Lung (tissue), 12 donors: ENCODE measurements around the gene YBX1. TPM values are rescaled to one million over a fixed set of nuclear protein-coding genes. Genes with fewer than 3 reads are reported as not detected.

Source experiments
- ATAC-seq: fragments of 200-7000 bp; cut with Tn5 transposase; one replicate; pipeline ENCODE4 v1.9.1; 2020; ENCODE audit warnings: moderate number of reproducible peaks; ENCODE audit not compliant: insufficient read depth, low FRiP score
- DNase-seq, 3 donors: peaks; one replicate each; pipeline ENCODE4 v3.0.0-alpha.2; 2013 to 2017
- H3K27ac ChIP-seq, 2 donors: one replicate each; pipeline ENCODE4 v1.5.1; 2013; ENCODE audit warnings: mild to moderate bottlenecking in 2 of 2, moderate library complexity in 2 of 2, control low read depth in 1 of 2, inconsistent platforms in 1 of 2, low read depth in 1 of 2, low read length in 1 of 2
- H3K27me3 ChIP-seq, 3 donors: one replicate each; pipeline ENCODE4 v1.5.1; 2013; ENCODE audit warnings: low read length in 2 of 3; ENCODE audit not compliant: control insufficient read depth in 3 of 3, insufficient read depth in 3 of 3
- H3K36me3 ChIP-seq, 4 donors: one replicate each; pipeline ENCODE4 v1.5.1; 2013; ENCODE audit warnings: low read length in 4 of 4, mild to moderate bottlenecking in 1 of 4, moderate library complexity in 1 of 4; ENCODE audit not compliant: control insufficient read depth in 4 of 4, insufficient read depth in 4 of 4
- H3K4me1 ChIP-seq, 5 donors: one replicate each; pipeline ENCODE4 v1.5.1; 2013; ENCODE audit warnings: low read length in 5 of 5, mild to moderate bottlenecking in 2 of 5, moderate library complexity in 1 of 5; ENCODE audit not compliant: control insufficient read depth in 5 of 5, insufficient read depth in 5 of 5
- H3K4me3 ChIP-seq: one replicate; pipeline ENCODE4 v1.5.1; 2013; ENCODE audit warnings: mild to moderate bottlenecking, control low read depth, moderate library complexity
- H3K9ac ChIP-seq, 2 donors: one replicate each; pipeline ENCODE4 v1.5.1; 2013; ENCODE audit warnings: low read length in 2 of 2, control low read depth in 1 of 2; ENCODE audit not compliant: insufficient read depth in 1 of 2
- H3K9me3 ChIP-seq, 4 donors: one replicate each; pipeline ENCODE4 v1.5.1; 2013; ENCODE audit warnings: low read length in 3 of 4, mild to moderate bottlenecking in 1 of 4, moderate library complexity in 1 of 4; ENCODE audit not compliant: control insufficient read depth in 4 of 4, insufficient read depth in 3 of 4
- WGBS, 2 donors: extraction: QIAGEN DNeasy Blood & Tissue Kit; methylation state at CpG; one replicate each; pipeline ENCODE4 v1.1.7; 2013; 5-methylcytosine and 5-hydroxymethylcytosine counted together
- polyA plus RNA-seq, 2 donors: library from polyadenylated mRNA; stranded (reverse); fragments of 200-250 nt; gene quantifications; one replicate each; pipeline ENCODE4 v1.2.1, GENCODE V29; 2013
- total RNA-seq, 2 donors: library from RNA; depleted of rRNA in 1 of 2; stranded (reverse); fragments of >200 nt in 1 of 2; gene quantifications; one replicate each; pipeline ENCODE4 v1.2.1, GENCODE V29; 2014 to 2021
- TF ChIP-seq, protein P1 (sequence below): IDR thresholded peaks from 2 replicates; pipeline ENCODE4 v1.5.1; 2012; ENCODE audit warnings: mild to moderate bottlenecking; ENCODE audit errors: control extremely low read depth, extremely low read depth
- donor health status: control.
- donor health status: control.
- donor health status: Bipolar disorder and iron deficiency.
- donor health status: healthy.
- donor health status: DM: yes; HTN: yes; CAD: no.

Gene YBX1
- total and polyA plus RNA-seq, 4 donors = 298 to 617 (median 588) TPM

DNA sequence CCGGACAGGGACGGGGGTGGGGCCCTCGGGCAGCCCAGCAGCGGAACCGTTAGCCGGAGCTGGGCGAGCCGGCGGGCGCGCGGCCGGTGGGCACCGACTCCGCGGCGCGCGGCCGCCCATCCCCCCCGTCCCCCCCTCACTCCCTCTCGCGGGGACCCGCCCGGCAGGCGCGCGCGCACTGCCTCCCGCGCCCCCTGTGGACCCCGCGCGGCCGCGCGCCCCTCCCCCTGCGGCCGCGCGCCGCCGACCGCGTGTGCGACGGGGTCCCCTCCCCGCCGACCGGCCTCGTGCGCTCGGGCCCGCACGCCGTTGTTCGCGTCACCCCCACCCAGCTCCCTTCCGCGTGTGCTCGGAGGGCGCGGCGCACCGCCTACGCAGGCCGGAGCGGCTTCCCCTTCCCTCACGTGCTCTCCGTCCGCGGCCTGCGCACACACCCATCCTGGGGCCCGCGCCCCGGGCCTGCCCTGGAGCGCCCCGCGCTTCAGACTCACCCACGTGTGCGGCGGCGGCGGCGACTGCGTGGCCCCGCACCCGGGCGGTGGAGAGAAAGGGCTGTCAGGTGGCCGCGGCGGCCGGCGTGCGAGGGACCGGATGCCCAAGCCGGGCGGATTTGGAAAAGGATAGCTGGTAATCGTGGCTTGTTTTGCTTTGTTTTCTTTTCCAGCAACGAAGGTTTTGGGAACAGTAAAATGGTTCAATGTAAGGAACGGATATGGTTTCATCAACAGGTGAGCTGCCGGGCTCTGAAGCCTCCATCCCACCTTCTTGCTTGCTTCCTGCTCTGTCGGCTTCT, 717 bp downstream of the YBX1 start:
- Histone ChIP-seq H3K4me1 (peaks cover 4 to 47% (median 25%) of the 10 kb centered on the region in 5 donors), H3K9me3 (no peaks in the 10 kb centered on the region), H3K4me3 (peak overlapping the region; percentile 57), H3K36me3 (peaks cover 0 to 13% (median 8%) of the 10 kb centered on the region in 4 donors), H3K27ac (peak overlapping the region; percentile 84 to 95), H3K9ac (peak overlapping the region; percentile 16 to 62), H3K27me3 (no peaks in the 10 kb centered on the region)
- DNase-seq (peak; percentile 60 to 76 (median 64)), ATAC-seq (peak; percentile 62)
- 1% methylated on average over 51 to 102 of the region's 103 CpGs for WGBS, 2 donors
- TF ChIP-seq, protein P1, sequence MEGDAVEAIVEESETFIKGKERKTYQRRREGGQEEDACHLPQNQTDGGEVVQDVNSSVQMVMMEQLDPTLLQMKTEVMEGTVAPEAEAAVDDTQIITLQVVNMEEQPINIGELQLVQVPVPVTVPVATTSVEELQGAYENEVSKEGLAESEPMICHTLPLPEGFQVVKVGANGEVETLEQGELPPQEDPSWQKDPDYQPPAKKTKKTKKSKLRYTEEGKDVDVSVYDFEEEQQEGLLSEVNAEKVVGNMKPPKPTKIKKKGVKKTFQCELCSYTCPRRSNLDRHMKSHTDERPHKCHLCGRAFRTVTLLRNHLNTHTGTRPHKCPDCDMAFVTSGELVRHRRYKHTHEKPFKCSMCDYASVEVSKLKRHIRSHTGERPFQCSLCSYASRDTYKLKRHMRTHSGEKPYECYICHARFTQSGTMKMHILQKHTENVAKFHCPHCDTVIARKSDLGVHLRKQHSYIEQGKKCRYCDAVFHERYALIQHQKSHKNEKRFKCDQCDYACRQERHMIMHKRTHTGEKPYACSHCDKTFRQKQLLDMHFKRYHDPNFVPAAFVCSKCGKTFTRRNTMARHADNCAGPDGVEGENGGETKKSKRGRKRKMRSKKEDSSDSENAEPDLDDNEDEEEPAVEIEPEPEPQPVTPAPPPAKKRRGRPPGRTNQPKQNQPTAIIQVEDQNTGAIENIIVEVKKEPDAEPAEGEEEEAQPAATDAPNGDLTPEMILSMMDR = no peak

DNA sequence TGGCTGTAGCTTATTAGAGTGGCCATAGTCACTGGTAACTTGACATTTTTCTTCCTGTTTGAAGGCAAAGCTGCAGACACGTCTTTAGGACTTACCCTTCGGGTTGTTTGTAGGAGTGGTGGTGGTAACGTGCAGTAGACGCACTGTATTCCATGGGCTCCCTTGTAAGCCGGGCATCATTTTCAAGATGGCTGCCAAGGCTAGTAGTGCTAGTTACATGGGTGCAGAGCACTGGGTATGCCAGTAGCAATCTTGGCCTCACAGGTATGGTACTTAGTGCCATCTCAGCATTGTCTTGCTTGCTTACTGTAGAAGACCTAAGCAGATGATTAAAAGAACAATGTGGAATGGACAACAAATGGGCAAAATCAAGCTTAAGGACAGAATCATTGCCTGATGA, 1.9 kb downstream of the YBX1 start:
- Histone ChIP-seq H3K36me3 (peaks cover 0 to 14% (median 8%) of the 10 kb centered on the region in 4 donors), H3K9ac (no peak overlapping the region), H3K9me3 (no peaks in the 10 kb centered on the region), H3K4me3 (no peak overlapping the region), H3K27me3 (no peaks in the 10 kb centered on the region), H3K4me1 (peaks cover 3 to 47% (median 25%) of the 10 kb centered on the region in 5 donors), H3K27ac (no peak overlapping the region)
- WGBS, 2 donors = 52 to 62% methylated on average over 5 of the region's 5 CpGs
- DNase-seq (no peak), ATAC-seq (no peak)
- TF ChIP-seq, protein P1 = no peak

DNA sequence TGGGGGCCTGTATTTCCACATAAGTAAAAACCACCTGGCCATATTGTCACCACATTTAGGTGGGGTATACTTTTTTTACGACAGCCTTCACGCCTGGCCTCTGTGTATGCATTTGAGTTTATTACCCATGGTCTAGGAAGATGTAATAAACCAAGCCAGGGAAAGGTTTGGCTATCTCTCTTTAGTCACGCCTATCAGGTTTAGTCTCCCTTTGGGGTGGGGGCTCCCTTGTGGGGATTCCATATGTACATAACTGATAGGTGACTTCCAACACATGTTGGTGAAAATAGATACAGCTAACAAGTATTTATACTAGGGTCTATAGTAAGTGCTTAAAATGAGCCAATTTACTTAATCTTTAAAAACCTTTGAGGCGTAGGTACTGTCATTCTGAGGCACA, 4.2 kb downstream of the YBX1 start:
- H3K27ac ChIP-seq = no peak overlapping the region
- WGBS, 2 donors = 89 to 90% methylated on average over 4 of the region's 4 CpGs
- no peak overlapping the region for H3K9ac ChIP-seq
- TF ChIP-seq, protein P1 = no peak
- no peak overlapping the region for H3K4me3 ChIP-seq
- H3K36me3 ChIP-seq = peaks cover 0 to 14% (median 8%) of the 10 kb centered on the region in 4 donors
- ATAC-seq (no peak), DNase-seq (no peak)
- H3K27me3 ChIP-seq = no peaks in the 10 kb centered on the region
- no peaks in the 10 kb centered on the region for H3K9me3 ChIP-seq
- H3K4me1 ChIP-seq = peaks cover 4 to 36% (median 14%) of the 10 kb centered on the region in 5 donors
